PFSK-1 (cell line): ENCODE data around the gene ZBTB1.

Experiments used
- FOXP2 ChIP-seq: optimal IDR thresholded peaks from 2 replicates; pipeline ENCODE3; 2011; ENCODE audit warnings: borderline replicate concordance, control low read depth, inconsistent platforms; ENCODE audit not compliant: insufficient read depth; ENCODE audit errors: extremely low read length, extremely low read depth
- POLR2AphosphoS5 ChIP-seq: IDR thresholded peaks from 2 replicates; pipeline ENCODE4 v1.6.1; 2012; ENCODE audit warnings: low read depth, mild to moderate bottlenecking, control low read depth, low read length, moderate library complexity
- SIN3A ChIP-seq: IDR thresholded peaks from 2 replicates; pipeline ENCODE4 v1.6.1; 2012; ENCODE audit warnings: mild to moderate bottlenecking, low read length, moderate library complexity, borderline replicate concordance; ENCODE audit not compliant: insufficient read depth
- TAF1 ChIP-seq: IDR thresholded peaks from 2 replicates; pipeline ENCODE4 v1.6.1; 2012; ENCODE audit warnings: low read length, control low read depth, borderline replicate concordance; ENCODE audit not compliant: insufficient read depth
- TF ChIP-seq, protein P1 (sequence below), 2 experiments: IDR thresholded peaks; 2 replicates each; pipeline versions ENCODE4 v1.6.1 to v1.8.0; 2011 to 2012; ENCODE audit warnings: low read depth in 2 of 2, low read length in 2 of 2, control low read depth in 1 of 2, inconsistent platforms in 1 of 2, mild to moderate bottlenecking in 1 of 2, moderate library complexity in 1 of 2; ENCODE audit not compliant: insufficient read depth in 1 of 2

ZBTB1 gene

DNA sequence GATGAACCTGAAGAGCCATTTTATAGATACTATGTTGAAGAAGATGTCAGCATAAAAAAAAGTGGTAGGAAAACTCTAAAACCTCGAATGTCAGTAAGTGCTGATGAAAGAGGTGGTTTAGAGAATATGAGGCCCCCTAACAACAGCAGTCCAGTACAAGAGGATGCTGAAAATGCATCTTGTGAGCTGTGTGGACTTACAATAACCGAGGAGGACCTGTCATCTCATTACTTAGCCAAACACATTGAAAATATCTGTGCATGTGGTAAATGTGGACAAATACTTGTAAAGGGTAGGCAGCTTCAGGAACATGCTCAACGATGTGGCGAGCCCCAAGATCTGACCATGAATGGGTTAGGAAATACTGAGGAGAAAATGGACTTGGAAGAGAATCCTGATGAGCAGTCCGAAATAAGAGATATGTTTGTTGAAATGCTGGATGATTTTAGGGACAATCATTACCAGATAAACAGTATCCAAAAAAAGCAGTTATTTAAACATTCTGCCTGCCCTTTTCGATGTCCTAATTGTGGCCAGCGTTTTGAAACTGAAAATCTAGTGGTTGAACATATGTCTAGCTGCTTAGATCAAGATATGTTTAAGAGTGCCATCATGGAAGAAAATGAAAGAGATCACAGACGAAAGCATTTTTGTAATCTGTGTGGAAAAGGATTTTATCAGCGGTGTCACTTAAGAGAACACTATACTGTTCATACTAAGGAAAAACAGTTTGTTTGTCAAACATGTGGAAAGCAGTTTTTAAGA lies 18.2 kb downstream of the ZBTB1 start:
- TF ChIP-seq SIN3A (no peak), FOXP2 (no peak), POLR2AphosphoS5 (no peak), TAF1 (no peak)
- TF ChIP-seq, protein P1, sequence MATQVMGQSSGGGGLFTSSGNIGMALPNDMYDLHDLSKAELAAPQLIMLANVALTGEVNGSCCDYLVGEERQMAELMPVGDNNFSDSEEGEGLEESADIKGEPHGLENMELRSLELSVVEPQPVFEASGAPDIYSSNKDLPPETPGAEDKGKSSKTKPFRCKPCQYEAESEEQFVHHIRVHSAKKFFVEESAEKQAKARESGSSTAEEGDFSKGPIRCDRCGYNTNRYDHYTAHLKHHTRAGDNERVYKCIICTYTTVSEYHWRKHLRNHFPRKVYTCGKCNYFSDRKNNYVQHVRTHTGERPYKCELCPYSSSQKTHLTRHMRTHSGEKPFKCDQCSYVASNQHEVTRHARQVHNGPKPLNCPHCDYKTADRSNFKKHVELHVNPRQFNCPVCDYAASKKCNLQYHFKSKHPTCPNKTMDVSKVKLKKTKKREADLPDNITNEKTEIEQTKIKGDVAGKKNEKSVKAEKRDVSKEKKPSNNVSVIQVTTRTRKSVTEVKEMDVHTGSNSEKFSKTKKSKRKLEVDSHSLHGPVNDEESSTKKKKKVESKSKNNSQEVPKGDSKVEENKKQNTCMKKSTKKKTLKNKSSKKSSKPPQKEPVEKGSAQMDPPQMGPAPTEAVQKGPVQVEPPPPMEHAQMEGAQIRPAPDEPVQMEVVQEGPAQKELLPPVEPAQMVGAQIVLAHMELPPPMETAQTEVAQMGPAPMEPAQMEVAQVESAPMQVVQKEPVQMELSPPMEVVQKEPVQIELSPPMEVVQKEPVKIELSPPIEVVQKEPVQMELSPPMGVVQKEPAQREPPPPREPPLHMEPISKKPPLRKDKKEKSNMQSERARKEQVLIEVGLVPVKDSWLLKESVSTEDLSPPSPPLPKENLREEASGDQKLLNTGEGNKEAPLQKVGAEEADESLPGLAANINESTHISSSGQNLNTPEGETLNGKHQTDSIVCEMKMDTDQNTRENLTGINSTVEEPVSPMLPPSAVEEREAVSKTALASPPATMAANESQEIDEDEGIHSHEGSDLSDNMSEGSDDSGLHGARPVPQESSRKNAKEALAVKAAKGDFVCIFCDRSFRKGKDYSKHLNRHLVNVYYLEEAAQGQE (IDR thresholded peaks at IDR 0.05; ENCODE audit: insufficient read depth in 1 of 2, low read depth in 2 of 2, low read length in 2 of 2) = no peak

GRCh38 chr14:64525354-64525753 lies 20.8 kb downstream of the ZBTB1 start:
- TF ChIP-seq, protein P1 (IDR thresholded peaks at IDR 0.05; ENCODE audit: insufficient read depth in 1 of 2, low read depth in 2 of 2, low read length in 2 of 2) = no peak
- TF ChIP-seq POLR2AphosphoS5 (no peak), TAF1 (no peak), FOXP2 (no peak), SIN3A (no peak)

GRCh38 chr14:64531567-64531966 lies 27.0 kb downstream of the ZBTB1 start:
- TF ChIP-seq TAF1 (no peak), POLR2AphosphoS5 (no peak), FOXP2 (no peak), SIN3A (no peak)
- TF ChIP-seq, protein P1 (IDR thresholded peaks at IDR 0.05; ENCODE audit: insufficient read depth in 1 of 2, low read depth in 2 of 2, low read length in 2 of 2) = no peak

- TF ChIP-seq FOXP2 (no peak), SIN3A (no peak), TAF1 (no peak), POLR2AphosphoS5 (no peak)
- TF ChIP-seq, protein P1 (IDR thresholded peaks at IDR 0.05; ENCODE audit: insufficient read depth in 1 of 2, low read depth in 2 of 2, low read length in 2 of 2) = no peak
Measured at GRCh38 chr14:64536488-64537245, 32.1 kb downstream of the ZBTB1 start.
